Neural progenitor cell (in vitro differentiated cells): ENCODE measurements around the gene GCAT. TPM values are rescaled to one million over a fixed set of nuclear protein-coding genes. Genes with fewer than 3 reads are reported as not detected.

ENCODE experiments used
- DNase-seq: peaks from one replicate; pipeline ENCODE4 v3.0.0-alpha.2; 2016; ENCODE audit warnings: low spot score
- H2AFZ ChIP-seq: fragments of 200-600 bp; sonication (generic); replicated peaks from 2 replicates; pipeline ENCODE4 v1.6.1; 2016; ENCODE audit warnings: antibody characterized with exemption
- H3F3A ChIP-seq: fragments of 200-600 bp; sonication (generic); 2 replicates; pipeline ENCODE4 v1.6.1; 2016; ENCODE audit warnings: antibody characterized with exemption, low read depth
- H3K27ac ChIP-seq: fragments of 200-600 bp; sonication (generic); 2 replicates; pipeline ENCODE4 v1.5.1; 2016; ENCODE audit warnings: mild to moderate bottlenecking
- H3K27me3 ChIP-seq: fragments of 200-600 bp; sonication (generic); 2 replicates; pipeline ENCODE4 v1.6.1; 2016; ENCODE audit warnings: mild to moderate bottlenecking, moderate library complexity
- H3K36me3 ChIP-seq: fragments of 200-600 bp; sonication (generic); 2 replicates; pipeline ENCODE4 v1.5.1; 2016
- H3K4me1 ChIP-seq: fragments of 200-600 bp; sonication (generic); 2 replicates; pipeline ENCODE4 v1.6.1; 2016; ENCODE audit warnings: mixed run types
- H3K4me2 ChIP-seq: fragments of 200-600 bp; sonication (generic); 2 replicates; pipeline ENCODE4 v1.6.1; 2016
- H3K4me3 ChIP-seq: fragments of 200-600 bp; sonication (generic); 2 replicates; pipeline ENCODE4 v1.5.1; 2016
- H3K79me2 ChIP-seq: fragments of 200-600 bp; sonication (generic); 2 replicates; pipeline ENCODE4 v1.6.1; 2016; ENCODE audit warnings: low read depth
- H3K9ac ChIP-seq: fragments of 200-600 bp; sonication (generic); 2 replicates; pipeline ENCODE4 v1.6.1; 2016
- H3K9me3 ChIP-seq: fragments of 200-600 bp; sonication (generic); 2 replicates; pipeline ENCODE4 v1.5.1; 2016; ENCODE audit warnings: low read depth
- H4K20me1 ChIP-seq: fragments of 200-600 bp; sonication (generic); 2 replicates; pipeline ENCODE4 v1.6.1; 2016; ENCODE audit warnings: low read depth
- H3K27ac Mint-ChIP-seq: 3 replicates; pipeline ENCODE4 v1.8.0; 2021; ENCODE audit warnings: mixed read lengths
- H3K27me3 Mint-ChIP-seq: 2 replicates; pipeline ENCODE4 v1.8.0; 2022; ENCODE audit warnings: low read depth, mild to moderate bottlenecking, inconsistent platforms, moderate library complexity, mixed read lengths; ENCODE audit not compliant: insufficient read depth
- H3K36me3 Mint-ChIP-seq: 3 replicates; pipeline ENCODE4 v1.8.0; 2021; ENCODE audit warnings: mixed read lengths
- H3K4me1 Mint-ChIP-seq: 3 replicates; pipeline ENCODE4 v1.8.0; 2021; ENCODE audit warnings: mixed read lengths
- H3K4me3 Mint-ChIP-seq: 3 replicates; pipeline ENCODE4 v1.8.0; 2021; ENCODE audit warnings: mild to moderate bottlenecking, moderate library complexity, mixed read lengths
- H3K9me3 Mint-ChIP-seq: 3 replicates; pipeline ENCODE4 v1.8.0; 2020; ENCODE audit warnings: mixed read lengths
- CTCF ChIP-seq: fragments of 200-600 bp; sonication (generic); IDR thresholded peaks from 2 replicates; pipeline ENCODE4 v1.5.1; 2017; ENCODE audit warnings: antibody characterized with exemption, mild to moderate bottlenecking
- EZH2 ChIP-seq: fragments of 200-600 bp; sonication (generic); IDR thresholded peaks from 2 replicates; pipeline ENCODE4 v1.6.1; 2017; ENCODE audit warnings: antibody characterized with exemption, mild to moderate bottlenecking, moderate library complexity
- EZH2phosphoT487 ChIP-seq: fragments of 200-600 bp; sonication (generic); IDR thresholded peaks from 2 replicates; pipeline ENCODE4 v1.6.1; 2017; ENCODE audit warnings: antibody characterized with exemption
- total RNA-seq: library from RNA; depleted of rRNA; stranded (reverse); fragments of >200 nt; gene quantifications from 2 replicates; pipeline ENCODE4 v1.2.3, GENCODE V29; 2015; ENCODE audit warnings: low replicate concordance

The GCAT gene
- total RNA-seq, 1 donor from 2014 or later, result 21.2 TPM

- peaks cover 23% of the 10 kb centered on the region for H3F3A ChIP-seq
- H2AFZ ChIP-seq, result no peak overlapping the region
- peaks cover 10% of the 10 kb centered on the region for H3K4me1 ChIP-seq
- peaks cover 20% of the 10 kb centered on the region for H3K4me1 Mint-ChIP-seq
- no peak overlapping the region for H3K27ac ChIP-seq
- TF ChIP-seq EZH2, result no peak
- TF ChIP-seq CTCF, result no peak
- TF ChIP-seq EZH2phosphoT487, result no peak
- no peaks in the 10 kb centered on the region for H3K27me3 ChIP-seq
- peaks cover 7% of the 10 kb centered on the region for H3K36me3 Mint-ChIP-seq
- no peak overlapping the region for H3K4me3 Mint-ChIP-seq
- H3K9ac ChIP-seq, result no peak overlapping the region
- no peaks in the 10 kb centered on the region for H3K79me2 ChIP-seq
- no peak overlapping the region for H3K4me2 ChIP-seq
- H3K36me3 ChIP-seq, result no peaks in the 10 kb centered on the region
- no peak overlapping the region for H3K27ac Mint-ChIP-seq
- no peak for DNase-seq
- peaks cover 13% of the 10 kb centered on the region for H3K27me3 Mint-ChIP-seq
- no peak overlapping the region for H3K4me3 ChIP-seq
- no peaks in the 10 kb centered on the region for H3K9me3 Mint-ChIP-seq
- H4K20me1 ChIP-seq, result no peaks in the 10 kb centered on the region
- H3K9me3 ChIP-seq, result no peaks in the 10 kb centered on the region
Observed at GRCh38 chr22:37778370-37779009, 29.2 kb upstream of the GCAT start.

- H3K79me2 ChIP-seq, result no peaks in the 10 kb centered on the region
- H3K27me3 ChIP-seq, result no peaks in the 10 kb centered on the region
- H3K4me1 ChIP-seq, result peaks cover 10% of the 10 kb centered on the region
- no peaks in the 10 kb centered on the region for H4K20me1 ChIP-seq
- no peak overlapping the region for H3K27ac ChIP-seq
- no peak overlapping the region for H3K4me3 Mint-ChIP-seq
- H3K4me3 ChIP-seq, result no peak overlapping the region
- peaks cover 2% of the 10 kb centered on the region for H3K36me3 Mint-ChIP-seq
- no peak for TF ChIP-seq EZH2
- TF ChIP-seq EZH2phosphoT487, result no peak
- TF ChIP-seq CTCF, result peak; percentile 20
- no peak overlapping the region for H3K9ac ChIP-seq
- H3K36me3 ChIP-seq, result no peaks in the 10 kb centered on the region
- no peaks in the 10 kb centered on the region for H3K9me3 ChIP-seq
- peak; percentile 33 for DNase-seq
- H3K27ac Mint-ChIP-seq, result peak overlapping the region; percentile 26
- H3K4me2 ChIP-seq, result no peak overlapping the region
- H2AFZ ChIP-seq, result no peak overlapping the region
- H3K4me1 Mint-ChIP-seq, result peaks cover 20% of the 10 kb centered on the region
- H3K27me3 Mint-ChIP-seq, result peaks cover 13% of the 10 kb centered on the region
- H3F3A ChIP-seq, result peaks cover 18% of the 10 kb centered on the region
- peaks cover 4% of the 10 kb centered on the region for H3K9me3 Mint-ChIP-seq
Observed at GRCh38 chr22:37781434-37782059, 26.2 kb upstream of the GCAT start.

- H3K27ac ChIP-seq, result no peak overlapping the region
- Mint-ChIP-seq H3K4me1 (peaks cover 20% of the 10 kb centered on the region), H3K4me3 (no peak overlapping the region), H3K27me3 (peaks cover 13% of the 10 kb centered on the region), H3K27ac (no peak overlapping the region), H3K9me3 (peaks cover 6% of the 10 kb centered on the region), H3K36me3 (peaks cover 2% of the 10 kb centered on the region)
- no peaks in the 10 kb centered on the region for H3K27me3 ChIP-seq
- H3K4me3 ChIP-seq, result no peak overlapping the region
- H4K20me1 ChIP-seq, result no peaks in the 10 kb centered on the region
- no peaks in the 10 kb centered on the region for H3K79me2 ChIP-seq
- H3K36me3 ChIP-seq, result no peaks in the 10 kb centered on the region
- H3F3A ChIP-seq, result peaks cover 13% of the 10 kb centered on the region
- no peaks in the 10 kb centered on the region for H3K9me3 ChIP-seq
- DNase-seq, result no peak
- no peak overlapping the region for H2AFZ ChIP-seq
- peaks cover 10% of the 10 kb centered on the region for H3K4me1 ChIP-seq
- TF ChIP-seq EZH2 (no peak), EZH2phosphoT487 (no peak), CTCF (no peak)
- H3K9ac ChIP-seq, result no peak overlapping the region
- H3K4me2 ChIP-seq, result no peak overlapping the region
Observed at GRCh38 chr22:37782340-37783168, 25.2 kb upstream of the GCAT start.
